CD14-positive monocyte (primary cell): ENCODE results near the gene FBXL20. TPM values are rescaled to one million over a fixed set of nuclear protein-coding genes. Genes with fewer than 3 reads are reported as not detected.

ENCODE experiments used
- DNase-seq, 3 donors: peaks; one replicate each; pipeline ENCODE4 v3.0.0-alpha.2; 2011 to 2022
- H2AFZ ChIP-seq: 2 replicates; pipeline ENCODE4 v1.6.0; 2012; ENCODE audit warnings: mild to moderate bottlenecking, low read depth, low read length, inconsistent platforms; ENCODE audit not compliant: insufficient read depth, poor library complexity, severe bottlenecking
- H3K27ac ChIP-seq, 2 donors: 1 replicate in 1 of 2; 2 replicates in 1 of 2; pipeline ENCODE4 v1.5.1; 2012 to 2013; ENCODE audit warnings: low read length in 2 of 2, control low read depth in 1 of 2, inconsistent platforms in 1 of 2, low read depth in 1 of 2, mild to moderate bottlenecking in 1 of 2
- H3K27me3 ChIP-seq, 2 donors: one replicate each; pipeline versions ENCODE4 v1.6.0 to v1.6.1; 2011 to 2013; ENCODE audit warnings: low read length in 2 of 2; ENCODE audit not compliant: control insufficient read depth in 2 of 2, insufficient read depth in 2 of 2
- H3K36me3 ChIP-seq, 2 donors: replicated peaks in 1 of 2; 1 replicate in 1 of 2; 2 replicates in 1 of 2; pipeline versions ENCODE4 v1.5.1 to v1.6.1; 2012 to 2013; ENCODE audit warnings: low read length in 2 of 2, control low read depth in 1 of 2, inconsistent platforms in 1 of 2, mild to moderate bottlenecking in 1 of 2; ENCODE audit not compliant: insufficient read depth in 2 of 2, control insufficient read depth in 1 of 2
- H3K4me1 ChIP-seq, 2 donors: 1 replicate in 1 of 2; 2 replicates in 1 of 2; pipeline versions ENCODE4 v1.5.1 to v1.6.1; 2012 to 2013; ENCODE audit warnings: low read length in 2 of 2, control low read depth in 1 of 2, inconsistent platforms in 1 of 2, mild to moderate bottlenecking in 1 of 2, moderate library complexity in 1 of 2; ENCODE audit not compliant: insufficient read depth in 2 of 2, control insufficient read depth in 1 of 2
- H3K4me2 ChIP-seq: replicated peaks from 2 replicates; pipeline ENCODE3; 2012; ENCODE audit warnings: low read length, moderate library complexity, mild to moderate bottlenecking; ENCODE audit not compliant: poor library complexity, severe bottlenecking; ENCODE audit errors: extremely low read depth
- H3K4me3 ChIP-seq, 3 experiments: fragments of 200-600 bp in 1 of 3; sonication (generic) in 1 of 3; replicated peaks in 1 of 3; 1 replicate in 2 of 3; 2 replicates in 1 of 3; pipeline ENCODE4 v1.5.1; 2011 to 2013; ENCODE audit warnings: low read length in 3 of 3, mild to moderate bottlenecking in 3 of 3, control low read depth in 2 of 3, low read depth in 2 of 3, inconsistent platforms in 1 of 3, moderate library complexity in 1 of 3
- H3K79me2 ChIP-seq: 2 replicates; pipeline ENCODE4 v1.6.0; 2012; ENCODE audit warnings: mild to moderate bottlenecking, control low read depth, inconsistent platforms, low read length, moderate library complexity; ENCODE audit not compliant: insufficient read depth
- H3K9ac ChIP-seq: 2 replicates; pipeline ENCODE4 v1.6.0; 2017; ENCODE audit warnings: low read length, mild to moderate bottlenecking; ENCODE audit not compliant: insufficient read depth, poor library complexity, severe bottlenecking
- H3K9me3 ChIP-seq, 2 donors: replicated peaks in 1 of 2; 1 replicate in 1 of 2; 2 replicates in 1 of 2; pipeline versions ENCODE4 v1.5.1 to v1.6.1; 2012 to 2013; ENCODE audit warnings: low read length in 2 of 2, control low read depth in 1 of 2; ENCODE audit not compliant: control insufficient read depth in 1 of 2, insufficient read depth in 1 of 2
- H4K20me1 ChIP-seq: 2 replicates; pipeline ENCODE4 v1.6.0; 2012; ENCODE audit warnings: mild to moderate bottlenecking, low read length, control low read depth, moderate library complexity; ENCODE audit not compliant: insufficient read depth
- H3K27ac Mint-ChIP-seq, 7 donors: one replicate each; pipeline ENCODE4 v1.8.0; 2020; ENCODE audit warnings: mild to moderate bottlenecking in 7 of 7, mixed read lengths in 7 of 7, moderate library complexity in 6 of 7, inconsistent platforms in 2 of 7
- H3K27me3 Mint-ChIP-seq, 3 donors: one replicate each; pipeline ENCODE4 v1.8.0; 2021 to 2022; ENCODE audit warnings: low read depth in 3 of 3, mild to moderate bottlenecking in 3 of 3, mixed read lengths in 3 of 3, moderate library complexity in 3 of 3, inconsistent platforms in 1 of 3
- H3K36me3 Mint-ChIP-seq, 2 donors: one replicate each; pipeline ENCODE4 v1.8.0; 2020; ENCODE audit warnings: mixed read lengths in 2 of 2, inconsistent platforms in 1 of 2, mild to moderate bottlenecking in 1 of 2
- H3K4me1 Mint-ChIP-seq: one replicate; pipeline ENCODE4 v1.8.0; 2020; ENCODE audit warnings: mild to moderate bottlenecking, mixed read lengths
- H3K4me3 Mint-ChIP-seq, 2 donors: one replicate each; pipeline ENCODE4 v1.8.0; 2020; ENCODE audit warnings: mild to moderate bottlenecking in 2 of 2, mixed read lengths in 2 of 2, moderate library complexity in 1 of 2
- H3K9me3 Mint-ChIP-seq, 7 donors: one replicate each; pipeline ENCODE4 v1.8.0; 2020 to 2022; ENCODE audit warnings: mixed read lengths in 7 of 7, mild to moderate bottlenecking in 6 of 7, moderate library complexity in 6 of 7, inconsistent platforms in 2 of 7
- CTCF ChIP-seq: fragments of 200-600 bp; IDR thresholded peaks from one replicate; pipeline ENCODE4 v1.8.0; 2022; ENCODE audit warnings: antibody characterized with exemption, mild to moderate bottlenecking
- WGBS: methylation state at CpG from one replicate; pipeline ENCODE4 v1.1.5; 2013; ENCODE audit warnings: missing lambda C conversion rate; ENCODE audit not compliant: insufficient coverage; 5-methylcytosine and 5-hydroxymethylcytosine counted together
- intact Hi-C, 2 donors: fragments of 100-400 bp; cut with micrococcal nuclease; formaldehyde crosslinking; loops; one replicate each; pipeline versions ENCODE4 v1.15.0 to v1.15.1; 2023
- polyA plus RNA-seq, 3 donors: library from polyadenylated mRNA; depleted of rRNA in 1 of 3; unstranded in 2 of 3; stranded (reverse) in 1 of 3; fragments of 300-500 nt in 2 of 3; fragments of >200 nt in 1 of 3; fragmentation: Illumina TruSeq in 2 of 3; gene quantifications; 1 replicate in 2 of 3; 2 replicates in 1 of 3; pipeline ENCODE4 v1.2.3, GENCODE V29; 2012 to 2021

The FBXL20 gene
- polyA plus RNA-seq, 3 donors, result 4.0 to 7.7 (median 4.7) TPM

GRCh38 chr17:39410279-39410678, 8.9 kb upstream of the FBXL20 start:
- DNase-seq, result no peak
- Histone ChIP-seq H3K9ac (no peak overlapping the region), H3K4me2 (no peak overlapping the region), H3K9me3 (no peaks in the 10 kb centered on the region), H3K4me3 (no peak overlapping the region), H3K36me3 (peaks cover 76 to 98% of the 10 kb centered on the region in 2 donors), H3K79me2 (no peaks in the 10 kb centered on the region), H2AFZ (no peak overlapping the region), H3K27me3 (no peaks in the 10 kb centered on the region), H4K20me1 (no peaks in the 10 kb centered on the region), H3K4me1 (no peaks in the 10 kb centered on the region), H3K27ac (no peak overlapping the region)
- no peaks in the 10 kb centered on the region for H3K27me3 Mint-ChIP-seq
- no peak overlapping the region for H3K4me3 Mint-ChIP-seq
- intact Hi-C loops, result no loop called here
- H3K9me3 Mint-ChIP-seq, result no peaks in the 10 kb centered on the region
- peak overlapping the region in 2 of 7 donors; percentile 10 to 16 for H3K27ac Mint-ChIP-seq
- 100% methylated on average over 9 of the region's 13 CpGs for WGBS
- no peak for TF ChIP-seq CTCF
- peaks cover under 1% of the 10 kb centered on the region for H3K4me1 Mint-ChIP-seq
- peaks cover 62 to 91% of the 10 kb centered on the region in 2 donors for H3K36me3 Mint-ChIP-seq

GRCh38 chr17:39408360-39408759, 6.9 kb upstream of the FBXL20 start:
- TF ChIP-seq CTCF, result no peak
- Mint-ChIP-seq H3K36me3 (peaks cover 51 to 79% of the 10 kb centered on the region in 2 donors), H3K4me3 (no peak overlapping the region), H3K27me3 (no peaks in the 10 kb centered on the region), H3K9me3 (no peaks in the 10 kb centered on the region), H3K4me1 (peaks cover 11% of the 10 kb centered on the region), H3K27ac (peak overlapping the region in 2 of 7 donors; percentile 17 to 56)
- Histone ChIP-seq H3K27me3 (no peaks in the 10 kb centered on the region), H4K20me1 (no peaks in the 10 kb centered on the region), H3K4me1 (no peaks in the 10 kb centered on the region), H3K79me2 (no peaks in the 10 kb centered on the region), H2AFZ (no peak overlapping the region), H3K4me3 (no peak overlapping the region), H3K9me3 (no peaks in the 10 kb centered on the region), H3K27ac (no peak overlapping the region), H3K36me3 (peaks cover 60 to 84% of the 10 kb centered on the region in 2 donors), H3K9ac (no peak overlapping the region), H3K4me2 (no peak overlapping the region)
- DNase-seq, result no peak
- 94% methylated on average over 2 of the region's 2 CpGs for WGBS
- intact Hi-C loops, result no loop called here
